Naive thymus-derived CD8-positive, alpha-beta T cell (primary cell): ENCODE measurements around the gene C11orf58. TPM values are rescaled to one million over a fixed set of nuclear protein-coding genes. Genes with fewer than 3 reads are reported as not detected.

Experiments used
- ATAC-seq, 2 donors: fragments of 150-1000 bp; cut with Tn5 transposase in 1 of 2; sonication (Bioruptor Pico), chemical (Tn5 transposase) in 1 of 2; 1 replicate in 1 of 2; 2 replicates in 1 of 2; pipeline ENCODE4 v1.10.0; 2021; ENCODE audit warnings: mild to moderate bottlenecking in 2 of 2, moderate library complexity in 2 of 2
- POLR2A ChIA-PET: fragments of 350-600 bp; sonication (Branson Sonifier 250); formaldehyde crosslinking; loops from one replicate; lab custom pipeline; 2021; ENCODE audit warnings: antibody characterized with exemption; lab: Charles Lee
- DNase-seq, 10 donors: peaks; one replicate each; pipeline versions ENCODE4 v3.0.0 to v3.0.0-alpha.2; 2020 to 2022
- H3K27ac Mint-ChIP-seq, 10 donors: one replicate each; pipeline ENCODE4 v1.8.0; 2020 to 2022; ENCODE audit warnings: mild to moderate bottlenecking in 10 of 10, mixed read lengths in 10 of 10, moderate library complexity in 4 of 10, inconsistent platforms in 1 of 10
- H3K27me3 Mint-ChIP-seq, 5 donors: one replicate each; pipeline ENCODE4 v1.8.0; 2021 to 2022; ENCODE audit warnings: mixed read lengths in 5 of 5
- H3K36me3 Mint-ChIP-seq, 3 donors: one replicate each; pipeline ENCODE4 v1.8.0; 2020 to 2022; ENCODE audit warnings: mixed read lengths in 3 of 3, mild to moderate bottlenecking in 2 of 3, inconsistent platforms in 1 of 3
- H3K4me1 Mint-ChIP-seq, 4 donors: one replicate each; pipeline ENCODE4 v1.8.0; 2021 to 2022; ENCODE audit warnings: mixed read lengths in 4 of 4
- H3K4me3 Mint-ChIP-seq, 10 donors: one replicate each; pipeline ENCODE4 v1.8.0; 2020 to 2022; ENCODE audit warnings: mild to moderate bottlenecking in 10 of 10, mixed read lengths in 10 of 10, moderate library complexity in 6 of 10, inconsistent platforms in 1 of 10
- H3K9me3 Mint-ChIP-seq, 9 donors: one replicate each; pipeline ENCODE4 v1.8.0; 2020 to 2022; ENCODE audit warnings: mixed read lengths in 9 of 9, mild to moderate bottlenecking in 3 of 9, inconsistent platforms in 1 of 9, moderate library complexity in 1 of 9
- polyA plus RNA-seq, 3 donors: library from polyadenylated mRNA; unstranded; fragments of 300-500 nt; fragmentation: Illumina TruSeq; gene quantifications; one replicate each; pipeline ENCODE4 v1.2.3, GENCODE V29; 2021
- total RNA-seq, 8 experiments: library from RNA in 2 of 8; stranded (reverse) in 2 of 8; gene quantifications; one replicate each; pipeline ENCODE4 v1.2.3 and lab custom pipeline; 2021 to 2026

C11orf58 gene
- total and polyA plus RNA-seq, 5 experiments from 2014 or later = 169 to 195 (median 181) TPM

- no peaks in the 10 kb centered on the region for H3K9me3 Mint-ChIP-seq
- peak overlapping the region in 5 of 10 donors; percentile 40 to 79 (median 60) for H3K27ac Mint-ChIP-seq
- H3K4me3 Mint-ChIP-seq = peak overlapping the region in 3 of 10 donors; percentile 1 to 35 (median 17)
- peaks cover 19 to 66% (median 61%) of the 10 kb centered on the region in 4 donors for H3K4me1 Mint-ChIP-seq
- no peaks in the 10 kb centered on the region for H3K27me3 Mint-ChIP-seq
- POLR2A ChIA-PET = interaction anchor here (0.7 kb wide), 2 partner anchors 8 to 9 kb away, joined by 3 to 4 read pairs; no protein-coding TSS in a partner anchor
- ATAC-seq = no peak
- no peak for DNase-seq
- H3K36me3 Mint-ChIP-seq = peaks cover 0 to 84% (median 22%) of the 10 kb centered on the region in 3 donors
These were observed 7.6 kb downstream of the C11orf58 start for GRCh38 chr11:16745950-16746605.

DNA sequence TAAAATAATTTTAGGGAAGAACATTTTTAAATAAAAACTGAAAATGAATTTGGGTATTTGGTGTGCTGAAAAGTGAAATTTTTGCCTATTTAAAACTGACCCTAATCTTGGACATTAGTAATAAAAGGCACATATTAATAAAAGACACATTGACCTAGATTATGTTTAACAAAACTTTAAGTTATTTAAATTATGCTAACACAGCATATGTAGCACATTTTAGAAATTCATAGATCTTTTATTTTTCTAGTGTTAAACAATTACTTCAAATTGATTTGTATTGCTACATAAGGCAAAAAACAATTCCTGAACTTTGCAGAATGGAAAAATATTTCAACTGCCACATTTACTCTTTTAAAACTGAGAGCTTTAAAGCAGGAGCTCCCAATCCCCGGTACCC lies 10.6 kb downstream of the C11orf58 start:
- no peak for DNase-seq
- peak overlapping the region in 5 of 10 donors; percentile 13 to 56 (median 50) for H3K27ac Mint-ChIP-seq
- H3K4me1 Mint-ChIP-seq = peaks cover 11 to 44% (median 37%) of the 10 kb centered on the region in 4 donors
- H3K4me3 Mint-ChIP-seq = no peak overlapping the region
- no peaks in the 10 kb centered on the region for H3K27me3 Mint-ChIP-seq
- no peaks in the 10 kb centered on the region for H3K9me3 Mint-ChIP-seq
- H3K36me3 Mint-ChIP-seq = peaks cover 0 to 93% (median 28%) of the 10 kb centered on the region in 3 donors
- POLR2A ChIA-PET = interaction anchor here (5.1 kb wide), 1 partner anchor 10 kb away, joined by 31 read pairs; the partner anchor contains the start of gene C11orf58
- ATAC-seq = no peak

GRCh38 chr11:16749666-16750065 lies 11.2 kb downstream of the C11orf58 start:
- Mint-ChIP-seq H3K27ac (peak overlapping the region in 3 of 10 donors; percentile 13 to 58 (median 52)), H3K27me3 (no peaks in the 10 kb centered on the region), H3K4me3 (no peak overlapping the region), H3K9me3 (no peaks in the 10 kb centered on the region), H3K36me3 (peaks cover 0 to 93% (median 28%) of the 10 kb centered on the region in 3 donors), H3K4me1 (peaks cover 8 to 39% (median 32%) of the 10 kb centered on the region in 4 donors)
- no peak for DNase-seq
- POLR2A ChIA-PET = interaction anchor here (5.1 kb wide), 1 partner anchor 10 kb away, joined by 31 read pairs; the partner anchor contains the start of gene C11orf58
- no peak for ATAC-seq

GRCh38 chr11:16750417-16750816 lies 12.0 kb downstream of the C11orf58 start:
- Mint-ChIP-seq H3K27me3 (no peaks in the 10 kb centered on the region), H3K9me3 (no peaks in the 10 kb centered on the region), H3K4me1 (peaks cover 8 to 31% (median 24%) of the 10 kb centered on the region in 4 donors), H3K4me3 (no peak overlapping the region), H3K36me3 (peaks cover 0 to 90% (median 27%) of the 10 kb centered on the region in 3 donors), H3K27ac (peak overlapping the region in 1 of 10 donors; percentile 29)
- DNase-seq = no peak
- POLR2A ChIA-PET = interaction anchor here (5.1 kb wide), 1 partner anchor 11 kb away, joined by 31 read pairs; the partner anchor contains the start of gene C11orf58
- no peak for ATAC-seq

GRCh38 chr11:16758382-16759024 lies 20.1 kb downstream of the C11orf58 start:
- Mint-ChIP-seq H3K4me1 (peaks cover 2 to 22% (median 18%) of the 10 kb centered on the region in 4 donors), H3K9me3 (peaks cover 0 to 5% (median 0%) of the 10 kb centered on the region in 9 donors), H3K27ac (peak overlapping the region in 4 of 10 donors; percentile 40 to 86 (median 67)), H3K27me3 (no peaks in the 10 kb centered on the region), H3K4me3 (no peak overlapping the region), H3K36me3 (peaks cover 6 to 51% (median 19%) of the 10 kb centered on the region in 3 donors)
- ATAC-seq (peak; percentile 18 to 28), DNase-seq (no peak)
- POLR2A ChIA-PET = no interaction called here

DNA sequence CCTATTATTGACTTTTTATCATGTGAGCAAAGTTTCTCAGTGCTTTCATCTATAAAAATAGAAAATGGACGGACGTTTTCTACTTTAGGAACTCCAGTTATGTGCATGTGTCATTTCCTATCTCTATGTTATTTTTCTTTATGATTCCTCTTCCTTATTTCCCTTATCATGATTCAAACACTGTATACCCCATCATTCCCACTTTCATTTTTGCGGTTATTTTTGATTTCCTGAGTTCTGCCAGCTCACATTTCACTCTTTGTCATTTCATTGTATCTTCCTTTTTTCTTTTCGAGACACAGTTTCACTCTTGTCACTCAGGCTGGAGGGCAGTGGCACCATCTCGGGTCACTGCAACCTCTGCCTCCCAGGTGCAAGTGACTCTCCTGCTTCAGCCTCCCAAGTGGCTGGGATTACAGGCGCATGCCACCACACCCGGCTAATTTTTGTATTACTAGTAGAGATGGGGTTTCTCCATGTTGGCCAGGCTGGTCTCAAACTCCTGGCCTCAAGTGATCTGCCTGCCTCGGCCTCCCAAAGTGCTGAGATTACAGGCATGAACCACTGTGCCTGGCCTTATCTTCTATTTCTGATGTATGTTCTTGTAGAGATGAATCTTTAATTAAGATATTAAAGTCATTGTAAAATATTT lies 21.5 kb downstream of the C11orf58 start:
- DNase-seq (no peak), ATAC-seq (no peak)
- peaks cover 6 to 36% (median 15%) of the 10 kb centered on the region in 3 donors for H3K36me3 Mint-ChIP-seq
- peaks cover 0 to 5% (median 0%) of the 10 kb centered on the region in 9 donors for H3K9me3 Mint-ChIP-seq
- POLR2A ChIA-PET = interaction anchor here (0.9 kb wide), 1 partner anchor 20 kb away, joined by 3 read pairs; no protein-coding TSS in a partner anchor
- H3K27ac Mint-ChIP-seq = peak overlapping the region; percentile 29 to 89 (median 78)
- H3K4me1 Mint-ChIP-seq = peaks cover 2 to 22% (median 18%) of the 10 kb centered on the region in 4 donors
- peak overlapping the region in 2 of 10 donors; percentile 1 to 3 for H3K4me3 Mint-ChIP-seq
- H3K27me3 Mint-ChIP-seq = no peaks in the 10 kb centered on the region

DNA sequence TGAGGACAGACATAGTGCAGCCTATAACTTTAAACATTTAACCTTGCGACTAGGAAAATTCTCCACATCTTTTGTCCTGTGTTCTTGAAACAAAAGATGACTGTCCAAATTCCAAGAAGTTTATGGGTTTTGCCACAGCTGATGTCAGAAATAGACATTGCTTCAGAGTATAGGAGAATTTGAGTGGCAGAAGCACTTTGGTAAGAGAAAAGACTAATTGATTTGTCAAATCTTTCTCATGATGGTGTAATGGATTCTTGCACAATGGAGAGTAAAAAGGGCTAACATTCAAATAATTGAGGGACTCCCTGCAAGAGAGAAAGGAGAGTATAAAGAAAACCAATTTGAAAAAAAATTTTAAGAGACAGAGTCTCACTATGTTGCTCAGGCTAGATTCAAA lies 25.3 kb downstream of the C11orf58 start:
- POLR2A ChIA-PET = interaction anchor here (1.7 kb wide), 1 partner anchor 25 kb away, joined by 7 read pairs; the partner anchor contains the start of gene C11orf58
- peaks cover 0 to 3% (median 0%) of the 10 kb centered on the region in 5 donors for H3K27me3 Mint-ChIP-seq

DNA sequence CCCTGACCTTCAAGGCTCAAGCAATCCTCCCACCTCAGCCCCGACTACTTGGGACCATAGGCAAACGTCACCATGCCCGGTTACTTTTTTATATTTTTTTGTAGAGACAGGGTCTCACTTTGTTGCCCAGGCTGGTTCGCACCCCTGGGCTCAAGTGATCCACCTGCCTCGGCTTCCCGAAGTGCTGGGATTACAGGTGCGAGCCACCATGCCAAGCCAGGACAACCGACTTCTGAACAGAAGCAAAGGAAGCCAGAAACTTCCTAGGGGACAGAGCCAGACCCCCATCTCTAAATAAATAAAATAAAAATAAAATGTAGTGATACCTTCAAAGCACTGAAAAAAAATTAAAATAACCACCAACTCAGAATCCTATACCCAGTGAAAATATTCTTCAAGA lies 26.4 kb downstream of the C11orf58 start:
- Mint-ChIP-seq H3K27ac (no peak overlapping the region), H3K4me3 (no peak overlapping the region), H3K36me3 (no peaks in the 10 kb centered on the region), H3K27me3 (peaks cover 0 to 3% (median 0%) of the 10 kb centered on the region in 5 donors), H3K9me3 (no peaks in the 10 kb centered on the region), H3K4me1 (peaks cover 2 to 18% (median 12%) of the 10 kb centered on the region in 4 donors)
- ATAC-seq (no peak), DNase-seq (no peak)
- POLR2A ChIA-PET = no interaction called here

More for the DNA sequence above, 25.3 kb downstream of the C11orf58 start:
- no peak for DNase-seq
- Mint-ChIP-seq H3K9me3 (peaks cover 0 to 5% (median 0%) of the 10 kb centered on the region in 9 donors), H3K36me3 (peaks cover 4 to 6% (median 6%) of the 10 kb centered on the region in 3 donors), H3K27ac (peak overlapping the region in 1 of 10 donors; percentile 50), H3K4me1 (peaks cover 2 to 22% (median 18%) of the 10 kb centered on the region in 4 donors), H3K4me3 (no peak overlapping the region)
- ATAC-seq = no peak

DNA sequence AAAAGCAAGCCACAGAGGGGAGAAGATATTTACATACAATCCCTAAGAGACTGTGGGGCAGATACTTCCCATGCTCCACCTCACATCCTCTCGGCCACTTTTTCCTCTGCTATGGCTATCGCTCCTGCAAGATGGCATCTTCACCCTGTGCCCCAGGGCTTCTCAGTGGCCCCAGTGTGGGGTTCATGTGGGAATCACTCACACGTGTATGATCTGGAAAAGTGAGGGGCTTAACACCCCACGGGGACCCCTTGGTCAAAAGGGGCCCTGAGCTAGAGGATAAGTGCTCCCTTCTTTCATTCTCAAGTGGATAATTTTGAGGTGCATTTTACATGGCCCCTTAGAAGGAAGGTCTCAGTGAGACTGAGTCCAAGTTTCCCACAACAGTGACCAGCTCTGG lies 28.7 kb downstream of the C11orf58 start:
- no peaks in the 10 kb centered on the region for H3K9me3 Mint-ChIP-seq
- no peak for ATAC-seq
- H3K27ac Mint-ChIP-seq = no peak overlapping the region
- no peak overlapping the region for H3K4me3 Mint-ChIP-seq
- no peak for DNase-seq
- H3K4me1 Mint-ChIP-seq = peaks cover 0 to 8% (median 2%) of the 10 kb centered on the region in 4 donors
- no peaks in the 10 kb centered on the region for H3K36me3 Mint-ChIP-seq
- H3K27me3 Mint-ChIP-seq = peaks cover 0 to 3% (median 0%) of the 10 kb centered on the region in 5 donors
- POLR2A ChIA-PET = interaction anchor here (0.6 kb wide), 1 partner anchor 28 kb away, joined by 4 read pairs; the partner anchor contains the start of gene C11orf58

GRCh38 chr11:16767957-16768356 lies 29.5 kb downstream of the C11orf58 start:
- Mint-ChIP-seq H3K36me3 (no peaks in the 10 kb centered on the region), H3K27me3 (peaks cover 0 to 3% (median 0%) of the 10 kb centered on the region in 5 donors), H3K4me1 (no peaks in the 10 kb centered on the region), H3K9me3 (no peaks in the 10 kb centered on the region), H3K4me3 (no peak overlapping the region), H3K27ac (no peak overlapping the region)
- DNase-seq (no peak), ATAC-seq (no peak)
- POLR2A ChIA-PET = no interaction called here

DNA sequence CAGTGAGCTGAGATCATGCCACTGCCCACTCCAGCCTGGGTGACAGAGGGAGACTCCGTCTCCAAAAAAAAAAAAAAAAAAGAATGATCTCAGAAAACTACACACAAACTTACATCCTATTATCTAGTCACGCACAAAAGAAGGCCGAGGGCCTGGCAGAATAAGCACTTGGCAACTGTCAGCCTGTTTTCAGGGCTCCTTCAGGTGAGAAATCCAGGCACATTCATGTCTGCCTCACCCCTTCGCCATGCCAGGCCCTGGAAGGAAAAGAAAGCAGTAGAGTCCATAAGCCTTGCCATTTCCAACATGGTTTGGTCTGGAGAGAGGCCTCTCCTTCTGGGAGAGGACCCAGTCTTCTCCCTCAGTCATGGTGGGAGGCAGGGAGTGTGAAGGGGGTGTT lies 30.9 kb downstream of the C11orf58 start:
- Mint-ChIP-seq H3K27ac (no peak overlapping the region), H3K4me3 (no peak overlapping the region), H3K9me3 (no peaks in the 10 kb centered on the region), H3K4me1 (no peaks in the 10 kb centered on the region), H3K36me3 (no peaks in the 10 kb centered on the region), H3K27me3 (peaks cover 0 to 3% (median 0%) of the 10 kb centered on the region in 5 donors)
- DNase-seq (no peak), ATAC-seq (no peak)
- POLR2A ChIA-PET = interaction anchor here (0.7 kb wide), 1 partner anchor 15 kb away, joined by 4 read pairs; no protein-coding TSS in a partner anchor

DNA sequence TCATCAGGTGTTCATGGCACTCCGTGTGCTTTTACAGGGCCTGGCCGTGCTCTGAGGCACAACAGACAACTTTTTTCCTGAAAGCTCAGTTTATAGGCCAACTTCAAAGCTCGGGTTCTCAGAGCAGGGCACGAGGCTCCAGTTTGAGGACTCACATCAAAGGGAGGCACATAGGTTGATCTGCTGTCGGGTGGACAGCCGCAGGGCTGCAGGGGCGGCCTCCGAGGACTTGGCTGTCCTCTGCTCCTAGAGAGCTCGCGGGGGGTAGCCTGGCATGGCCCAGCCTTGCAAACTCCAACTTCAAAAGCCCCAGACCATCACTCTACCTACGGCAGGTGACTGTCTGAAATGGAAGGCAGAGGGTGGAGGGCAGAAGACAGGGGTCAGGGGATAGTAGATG lies 31.6 kb downstream of the C11orf58 start:
- H3K36me3 Mint-ChIP-seq = no peaks in the 10 kb centered on the region
- H3K27ac Mint-ChIP-seq = no peak overlapping the region
- no peak overlapping the region for H3K4me3 Mint-ChIP-seq
- H3K9me3 Mint-ChIP-seq = no peaks in the 10 kb centered on the region
- no peak for ATAC-seq
- no peaks in the 10 kb centered on the region for H3K4me1 Mint-ChIP-seq
- POLR2A ChIA-PET = interaction anchor here (0.7 kb wide), 1 partner anchor 742 kb away, joined by 3 read pairs; no protein-coding TSS in a partner anchor
- DNase-seq = no peak
- peaks cover 0 to 6% (median 0%) of the 10 kb centered on the region in 5 donors for H3K27me3 Mint-ChIP-seq
